Parathyroid adenoma (tissue), 2 donors: ENCODE measurements around the gene CD28.

Experiments
- H2AFZ ChIP-seq: fragments of 300-600 bp; sonication (generic); one replicate; pipeline ENCODE4 v1.7.0; 2017; ENCODE audit warnings: antibody characterized with exemption, mild to moderate bottlenecking
- H3K27ac ChIP-seq: fragments of 300-600 bp; sonication (generic); one replicate; pipeline ENCODE4 v1.7.0; 2017
- H3K27me3 ChIP-seq: fragments of 300-600 bp; sonication (generic); one replicate; pipeline ENCODE4 v1.7.0; 2017; ENCODE audit warnings: low read length; ENCODE audit not compliant: control insufficient read depth, insufficient read depth
- H3K36me3 ChIP-seq: fragments of 300-600 bp; sonication (generic); one replicate; pipeline ENCODE4 v1.7.0; 2017; ENCODE audit warnings: low read length; ENCODE audit not compliant: control insufficient read depth, insufficient read depth
- H3K4me1 ChIP-seq: fragments of 300-600 bp; sonication (generic); one replicate; pipeline ENCODE4 v1.7.0; 2017; ENCODE audit warnings: control low read depth
- H3K4me2 ChIP-seq: fragments of 300-600 bp; sonication (generic); one replicate; pipeline ENCODE4 v1.7.0; 2017; ENCODE audit warnings: low read length
- H3K4me3 ChIP-seq: fragments of 300-600 bp; sonication (generic); one replicate; pipeline ENCODE4 v1.7.0; 2017; ENCODE audit warnings: low read depth, low read length
- H3K79me2 ChIP-seq: fragments of 300-600 bp; sonication (generic); one replicate; pipeline ENCODE4 v1.7.0; 2017; ENCODE audit warnings: control low read depth
- H3K9ac ChIP-seq: fragments of 300-600 bp; sonication (generic); one replicate; pipeline ENCODE4 v1.7.0; 2017; ENCODE audit warnings: mild to moderate bottlenecking
- H3K9me3 ChIP-seq: fragments of 300-600 bp; sonication (generic); one replicate; pipeline ENCODE4 v1.7.0; 2017; ENCODE audit warnings: low read length; ENCODE audit not compliant: control insufficient read depth
- TF ChIP-seq, protein P1 (sequence below): fragments of 300-600 bp; sonication (generic); IDR thresholded peaks from one replicate; pipeline ENCODE4 v1.7.0; 2017; ENCODE audit warnings: antibody characterized with exemption, mild to moderate bottlenecking
- donor health status: primary hyperparathyroidism.

CD28 gene

GRCh38 chr2:203761121-203761520, 54.7 kb downstream of the CD28 start:
- no peak overlapping the region for H3K9ac ChIP-seq
- H2AFZ ChIP-seq = no peak overlapping the region
- no peaks in the 10 kb centered on the region for H3K9me3 ChIP-seq
- no peak overlapping the region for H3K4me2 ChIP-seq
- no peaks in the 10 kb centered on the region for H3K4me1 ChIP-seq
- no peaks in the 10 kb centered on the region for H3K36me3 ChIP-seq
- TF ChIP-seq, protein P1, sequence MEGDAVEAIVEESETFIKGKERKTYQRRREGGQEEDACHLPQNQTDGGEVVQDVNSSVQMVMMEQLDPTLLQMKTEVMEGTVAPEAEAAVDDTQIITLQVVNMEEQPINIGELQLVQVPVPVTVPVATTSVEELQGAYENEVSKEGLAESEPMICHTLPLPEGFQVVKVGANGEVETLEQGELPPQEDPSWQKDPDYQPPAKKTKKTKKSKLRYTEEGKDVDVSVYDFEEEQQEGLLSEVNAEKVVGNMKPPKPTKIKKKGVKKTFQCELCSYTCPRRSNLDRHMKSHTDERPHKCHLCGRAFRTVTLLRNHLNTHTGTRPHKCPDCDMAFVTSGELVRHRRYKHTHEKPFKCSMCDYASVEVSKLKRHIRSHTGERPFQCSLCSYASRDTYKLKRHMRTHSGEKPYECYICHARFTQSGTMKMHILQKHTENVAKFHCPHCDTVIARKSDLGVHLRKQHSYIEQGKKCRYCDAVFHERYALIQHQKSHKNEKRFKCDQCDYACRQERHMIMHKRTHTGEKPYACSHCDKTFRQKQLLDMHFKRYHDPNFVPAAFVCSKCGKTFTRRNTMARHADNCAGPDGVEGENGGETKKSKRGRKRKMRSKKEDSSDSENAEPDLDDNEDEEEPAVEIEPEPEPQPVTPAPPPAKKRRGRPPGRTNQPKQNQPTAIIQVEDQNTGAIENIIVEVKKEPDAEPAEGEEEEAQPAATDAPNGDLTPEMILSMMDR = no peak
- H3K27ac ChIP-seq = no peak overlapping the region
- H3K4me3 ChIP-seq = no peak overlapping the region
- H3K27me3 ChIP-seq = no peaks in the 10 kb centered on the region
- H3K79me2 ChIP-seq = no peaks in the 10 kb centered on the region

DNA sequence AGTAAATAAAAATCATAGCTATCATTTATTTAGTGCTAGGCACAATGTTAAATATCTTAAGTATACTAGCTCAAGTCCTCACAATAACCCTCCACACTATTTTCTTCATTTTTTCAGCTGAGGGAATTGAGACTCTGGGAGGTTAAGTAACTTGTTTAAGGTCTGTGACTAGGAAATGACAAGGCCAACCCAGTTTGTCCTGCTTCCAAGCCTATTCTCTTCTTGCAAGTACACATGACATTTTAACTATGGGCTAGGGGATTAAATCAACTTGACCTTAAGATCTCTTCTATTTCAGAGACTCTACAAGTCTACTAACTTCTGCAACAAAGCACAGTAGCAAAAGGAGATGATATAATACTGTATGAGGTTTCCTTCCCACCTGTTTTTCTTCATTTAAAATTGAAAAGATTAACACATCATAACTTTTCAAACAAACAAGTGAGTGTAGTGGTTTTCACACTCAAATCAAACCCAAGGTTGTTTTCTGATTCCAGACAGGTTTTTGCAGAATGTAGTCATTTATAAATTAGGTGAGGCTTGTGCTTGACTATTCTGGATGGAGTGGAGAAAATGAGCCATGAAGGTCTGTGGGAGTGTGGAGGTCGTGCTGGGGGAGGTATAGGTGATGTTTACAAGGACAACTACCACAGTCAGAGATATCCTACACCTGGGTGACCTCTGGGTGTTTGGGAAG, 57.0 kb downstream of the CD28 start:
- Histone ChIP-seq H3K9me3 (no peaks in the 10 kb centered on the region), H3K4me1 (no peaks in the 10 kb centered on the region), H3K9ac (no peak overlapping the region), H3K27ac (no peak overlapping the region), H3K4me3 (no peak overlapping the region), H3K79me2 (no peaks in the 10 kb centered on the region), H3K27me3 (no peaks in the 10 kb centered on the region), H3K4me2 (no peak overlapping the region), H3K36me3 (no peaks in the 10 kb centered on the region), H2AFZ (no peak overlapping the region)
- TF ChIP-seq, protein P1 = no peak

- TF ChIP-seq, protein P1 = no peak
- Histone ChIP-seq H2AFZ (no peak overlapping the region), H3K27ac (no peak overlapping the region), H3K9me3 (no peaks in the 10 kb centered on the region), H3K36me3 (no peaks in the 10 kb centered on the region), H3K4me1 (no peaks in the 10 kb centered on the region), H3K9ac (no peak overlapping the region), H3K4me2 (no peak overlapping the region), H3K79me2 (no peaks in the 10 kb centered on the region), H3K27me3 (no peaks in the 10 kb centered on the region), H3K4me3 (no peak overlapping the region)
These were observed 57.7 kb downstream of the CD28 start for GRCh38 chr2:203763938-203764664.

GRCh38 chr2:203772456-203773165, 66.2 kb downstream of the CD28 start:
- H3K4me2 ChIP-seq = no peak overlapping the region
- H3K27me3 ChIP-seq = no peaks in the 10 kb centered on the region
- no peak overlapping the region for H2AFZ ChIP-seq
- TF ChIP-seq, protein P1 = no peak
- H3K9ac ChIP-seq = no peak overlapping the region
- no peaks in the 10 kb centered on the region for H3K4me1 ChIP-seq
- H3K27ac ChIP-seq = no peak overlapping the region
- H3K9me3 ChIP-seq = no peaks in the 10 kb centered on the region
- no peaks in the 10 kb centered on the region for H3K36me3 ChIP-seq
- no peak overlapping the region for H3K4me3 ChIP-seq
- no peaks in the 10 kb centered on the region for H3K79me2 ChIP-seq
